Caco-2 (cell line): Measurements from ENCODE around the gene KCNQ5. TPM values are rescaled to one million over a fixed set of nuclear protein-coding genes. Genes with fewer than 3 reads are reported as not detected.

ENCODE experiments used
- BruUV-seq: library from RNA; stranded (reverse); fragments of 400-500 nt; replicated peaks from 2 replicates; lab custom pipeline; 2021; lab: Mats Ljungman, UMichigan
- CTCF ChIA-PET: fragments of 300-600 bp; sonication (Branson Sonifier 250); formaldehyde crosslinking; loops from one replicate; lab custom pipeline; 2022; ENCODE audit warnings: antibody characterized with exemption; lab: Charles Lee
- POLR2A ChIA-PET: fragments of 300-600 bp; sonication (Branson Sonifier 250); formaldehyde crosslinking; loops from one replicate; lab custom pipeline; 2022; ENCODE audit warnings: antibody characterized with exemption; lab: Charles Lee
- DNase-seq, 2 experiments: peaks; one replicate each; pipeline versions ENCODE4 v3.0.0 to v3.0.0-alpha.2; 2020 to 2022
- H3K27me3 ChIP-seq: replicated peaks from 2 replicates; pipeline ENCODE4 v1.6.0; 2011; ENCODE audit warnings: low read length; ENCODE audit not compliant: control insufficient read depth, insufficient read depth
- H3K36me3 ChIP-seq: 2 replicates; pipeline ENCODE4 v1.5.1; 2011; ENCODE audit warnings: low read length; ENCODE audit not compliant: control insufficient read depth, insufficient read depth
- H3K4me1 ChIP-seq: fragments of 250-450 bp; sonication (Bioruptor Pico); 2 replicates; pipeline ENCODE4 v1.5.1; 2020; ENCODE audit warnings: mild to moderate bottlenecking
- H3K4me3 ChIP-seq: 2 replicates; pipeline ENCODE4 v1.5.1; 2011; ENCODE audit warnings: low read depth, mild to moderate bottlenecking, control low read depth, low read length
- H3K9me3 ChIP-seq: fragments of 250-450 bp; sonication (Bioruptor Pico); 2 replicates; pipeline ENCODE4 v1.5.1; 2020; ENCODE audit warnings: mild to moderate bottlenecking, moderate library complexity
- H3K27ac Mint-ChIP-seq: one replicate; pipeline ENCODE4 v1.8.0; 2022; ENCODE audit warnings: mixed read lengths; ENCODE audit not compliant: unreplicated experiment
- H3K27me3 Mint-ChIP-seq: one replicate; pipeline ENCODE4 v1.8.0; 2022; ENCODE audit warnings: mixed read lengths; ENCODE audit not compliant: insufficient read depth, unreplicated experiment
- H3K36me3 Mint-ChIP-seq: one replicate; pipeline ENCODE4 v1.8.0; 2022; ENCODE audit warnings: mild to moderate bottlenecking, mixed read lengths; ENCODE audit not compliant: insufficient read depth, unreplicated experiment
- H3K4me1 Mint-ChIP-seq: one replicate; pipeline ENCODE4 v1.8.0; 2022; ENCODE audit warnings: low read depth, mixed read lengths; ENCODE audit not compliant: unreplicated experiment
- H3K4me3 Mint-ChIP-seq: one replicate; pipeline ENCODE4 v1.8.0; 2022; ENCODE audit warnings: mild to moderate bottlenecking, moderate library complexity, mixed read lengths; ENCODE audit not compliant: unreplicated experiment
- H3K9me3 Mint-ChIP-seq: one replicate; pipeline ENCODE4 v1.8.0; 2022; ENCODE audit warnings: mixed read lengths; ENCODE audit not compliant: unreplicated experiment
- intact Hi-C: fragments of 100-400 bp; cut with micrococcal nuclease; formaldehyde crosslinking; loops from one replicate; pipeline ENCODE4 v1.10.0; 2022; ENCODE audit not compliant: unreplicated experiment
- total RNA-seq: library from RNA; stranded (reverse); gene quantifications from 2 replicates; pipeline ENCODE4 v1.2.3, GENCODE V29; 2022
- TF ChIP-seq, protein P1 (sequence below), 2 experiments: fragments of 200-600 bp in 1 of 2; IDR thresholded peaks; 1 replicate in 1 of 2; 2 replicates in 1 of 2; pipeline versions ENCODE4 v1.5.1 to v1.8.0; 2011 to 2022; ENCODE audit warnings: antibody characterized with exemption in 1 of 2, control low read depth in 1 of 2, inconsistent platforms in 1 of 2, low read depth in 1 of 2, low read length in 1 of 2, mild to moderate bottlenecking in 1 of 2, moderate library complexity in 1 of 2; ENCODE audit not compliant: insufficient read depth in 1 of 2, severe bottlenecking in 1 of 2, unreplicated experiment in 1 of 2

KCNQ5 gene
- total RNA-seq, 1 experiment from 2014 or later = 0.20 TPM

DNA sequence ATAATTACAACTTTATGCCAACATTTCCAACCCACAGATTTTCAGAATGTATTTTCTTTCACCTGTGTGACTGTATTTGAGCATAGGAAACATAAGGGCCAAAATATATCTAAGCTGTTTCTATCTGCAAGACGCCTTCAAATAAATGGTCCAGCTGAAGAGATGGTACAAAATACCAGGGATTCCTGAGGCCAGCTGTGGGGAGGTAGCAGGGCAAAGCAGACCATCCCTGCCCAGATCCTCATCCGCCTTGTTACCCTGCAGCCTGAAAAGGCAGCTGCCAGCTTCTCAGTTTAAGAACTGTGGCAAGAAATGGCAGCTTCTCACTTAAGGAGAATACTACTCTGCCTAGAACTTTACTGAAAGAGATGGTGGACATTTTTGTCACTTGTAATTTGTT, 460.1 kb downstream of the KCNQ5 start:
- H3K4me3 ChIP-seq = no peak overlapping the region
- H3K4me1 Mint-ChIP-seq = peaks cover 4% of the 10 kb centered on the region
- no TSS peak for BruUV-seq

DNA sequence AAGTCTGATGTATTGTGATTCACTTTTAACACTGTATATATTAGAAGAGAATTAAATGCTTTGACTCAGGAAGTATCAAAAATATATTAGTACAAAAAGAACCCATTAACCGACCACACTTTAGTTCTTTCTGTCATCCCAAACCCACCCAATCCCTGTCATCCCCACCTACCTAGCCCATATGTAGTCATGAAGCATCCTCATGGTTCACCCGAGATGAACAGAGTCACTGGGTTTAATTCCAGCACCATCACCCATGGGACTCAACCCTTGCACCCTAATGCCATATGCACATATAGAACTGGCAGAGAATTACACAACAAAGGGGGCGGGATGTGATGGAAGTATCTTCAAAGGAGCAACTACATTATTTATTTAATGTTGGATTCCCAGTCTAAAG, 462.0 kb downstream of the KCNQ5 start:
- no peaks in the 10 kb centered on the region for H3K9me3 Mint-ChIP-seq
- no peak overlapping the region for H3K27ac Mint-ChIP-seq
- BruUV-seq = no TSS peak
- no peak for DNase-seq
- Histone ChIP-seq H3K9me3 (no peaks in the 10 kb centered on the region), H3K4me3 (no peak overlapping the region), H3K27me3 (no peaks in the 10 kb centered on the region; the same call in 1 of the 2 replicates), H3K36me3 (no peaks in the 10 kb centered on the region), H3K4me1 (peaks cover 4% of the 10 kb centered on the region; the same call in 1 of the 2 replicates)
- ChIA-PET POLR2A (no interaction called here), CTCF (no interaction called here)
- peaks cover 4% of the 10 kb centered on the region for H3K4me1 Mint-ChIP-seq
- H3K4me3 Mint-ChIP-seq = no peak overlapping the region
- TF ChIP-seq, protein P1, sequence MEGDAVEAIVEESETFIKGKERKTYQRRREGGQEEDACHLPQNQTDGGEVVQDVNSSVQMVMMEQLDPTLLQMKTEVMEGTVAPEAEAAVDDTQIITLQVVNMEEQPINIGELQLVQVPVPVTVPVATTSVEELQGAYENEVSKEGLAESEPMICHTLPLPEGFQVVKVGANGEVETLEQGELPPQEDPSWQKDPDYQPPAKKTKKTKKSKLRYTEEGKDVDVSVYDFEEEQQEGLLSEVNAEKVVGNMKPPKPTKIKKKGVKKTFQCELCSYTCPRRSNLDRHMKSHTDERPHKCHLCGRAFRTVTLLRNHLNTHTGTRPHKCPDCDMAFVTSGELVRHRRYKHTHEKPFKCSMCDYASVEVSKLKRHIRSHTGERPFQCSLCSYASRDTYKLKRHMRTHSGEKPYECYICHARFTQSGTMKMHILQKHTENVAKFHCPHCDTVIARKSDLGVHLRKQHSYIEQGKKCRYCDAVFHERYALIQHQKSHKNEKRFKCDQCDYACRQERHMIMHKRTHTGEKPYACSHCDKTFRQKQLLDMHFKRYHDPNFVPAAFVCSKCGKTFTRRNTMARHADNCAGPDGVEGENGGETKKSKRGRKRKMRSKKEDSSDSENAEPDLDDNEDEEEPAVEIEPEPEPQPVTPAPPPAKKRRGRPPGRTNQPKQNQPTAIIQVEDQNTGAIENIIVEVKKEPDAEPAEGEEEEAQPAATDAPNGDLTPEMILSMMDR (IDR thresholded peaks at IDR 0.05; ENCODE audit: insufficient read depth in 1 of 2, low read depth in 1 of 2, low read length in 1 of 2, severe bottlenecking in 1 of 2, unreplicated experiment in 1 of 2) = no peak
- H3K27me3 Mint-ChIP-seq = no peaks in the 10 kb centered on the region
- intact Hi-C loops = no loop called here
- no peaks in the 10 kb centered on the region for H3K36me3 Mint-ChIP-seq

More for the DNA sequence above, 460.1 kb downstream of the KCNQ5 start:
- intact Hi-C loops = no loop called here
- ChIA-PET CTCF (no interaction called here), POLR2A (no interaction called here)
- H3K27me3 ChIP-seq = no peaks in the 10 kb centered on the region; the same call in 1 of the 2 replicates
- peaks cover 9% of the 10 kb centered on the region; the same call in 1 of the 2 replicates for H3K4me1 ChIP-seq
- H3K9me3 ChIP-seq = no peaks in the 10 kb centered on the region
- no peaks in the 10 kb centered on the region for H3K36me3 Mint-ChIP-seq
- no peaks in the 10 kb centered on the region for H3K9me3 Mint-ChIP-seq
- H3K27ac Mint-ChIP-seq = no peak overlapping the region
- H3K4me3 Mint-ChIP-seq = no peak overlapping the region
- no peaks in the 10 kb centered on the region for H3K36me3 ChIP-seq
- no peaks in the 10 kb centered on the region for H3K27me3 Mint-ChIP-seq
- TF ChIP-seq, protein P1 (IDR thresholded peaks at IDR 0.05; ENCODE audit: insufficient read depth in 1 of 2, low read depth in 1 of 2, low read length in 1 of 2, severe bottlenecking in 1 of 2, unreplicated experiment in 1 of 2) = no peak
- DNase-seq = no peak

DNA sequence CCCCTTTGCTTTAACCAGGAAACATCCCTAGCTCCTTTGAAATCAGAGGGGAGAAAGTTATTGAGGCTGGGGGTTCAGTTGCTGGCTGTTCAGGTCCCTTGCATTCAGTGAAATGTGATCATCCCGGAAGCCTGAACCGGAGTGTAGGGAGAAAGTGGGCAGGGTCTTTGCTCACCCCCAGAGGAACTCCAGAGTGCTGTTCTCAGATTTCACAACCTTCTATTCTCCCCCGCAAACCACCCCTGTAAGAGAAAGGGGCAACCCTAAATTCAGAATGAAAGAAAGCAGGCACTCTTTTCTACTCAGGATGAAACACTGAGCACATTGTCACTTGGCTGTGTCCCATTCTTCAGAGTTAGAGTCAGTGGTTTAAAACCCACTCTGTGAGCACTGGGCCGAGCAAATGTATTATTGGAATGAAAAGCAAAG, 463.6 kb downstream of the KCNQ5 start:
- no peaks in the 10 kb centered on the region for H3K9me3 Mint-ChIP-seq

More for the DNA sequence above, 463.6 kb downstream of the KCNQ5 start:
- Mint-ChIP-seq H3K36me3 (no peaks in the 10 kb centered on the region), H3K4me1 (no peaks in the 10 kb centered on the region), H3K27ac (no peak overlapping the region), H3K27me3 (no peaks in the 10 kb centered on the region), H3K4me3 (no peak overlapping the region)
- no peak for DNase-seq
- Histone ChIP-seq H3K36me3 (no peaks in the 10 kb centered on the region), H3K27me3 (no peaks in the 10 kb centered on the region; the same call in 1 of the 2 replicates), H3K9me3 (no peaks in the 10 kb centered on the region), H3K4me3 (no peak overlapping the region), H3K4me1 (no peaks in the 10 kb centered on the region)
- TF ChIP-seq, protein P1 (IDR thresholded peaks at IDR 0.05; ENCODE audit: insufficient read depth in 1 of 2, low read depth in 1 of 2, low read length in 1 of 2, severe bottlenecking in 1 of 2, unreplicated experiment in 1 of 2) = no peak
- intact Hi-C loops = no loop called here
- ChIA-PET CTCF (no interaction called here), POLR2A (no interaction called here)
- no TSS peak for BruUV-seq
